HEK293 (cell line): ENCODE results near the gene CACNA1B.

ENCODE experiments used
- CTCF ChIA-PET: fragments of 350-600 bp; formaldehyde crosslinking; extraction: SDS; loops from one replicate; lab custom pipeline; 2021; ENCODE audit warnings: antibody characterized with exemption; lab: Yijun Ruan, JAX
- POLR2A ChIA-PET: fragments of 300-600 bp; formaldehyde crosslinking; extraction: SDS; loops from one replicate; lab custom pipeline; 2020; ENCODE audit warnings: antibody characterized with exemption, inconsistent platforms; lab: Yijun Ruan, JAX
- H3K27ac ChIP-seq: fragments of 200-500 bp; sonication (Bioruptor generic); 2 replicates; pipeline ENCODE4 v1.5.1; 2014; ENCODE audit warnings: low read depth, low read length, control low read depth, inconsistent platforms; ENCODE audit errors: extremely low read depth
- H3K36me3 ChIP-seq, 2 experiments: fragments of 200-500 bp in 1 of 2; sonication (Bioruptor generic) in 1 of 2; 1 replicate in 1 of 2; 2 replicates in 1 of 2; pipeline ENCODE4 v1.5.1; 2014 to 2017; ENCODE audit warnings: inconsistent platforms in 2 of 2, low read length in 2 of 2; ENCODE audit not compliant: control insufficient read depth in 2 of 2, insufficient read depth in 1 of 2
- H3K4me1 ChIP-seq: fragments of 200-500 bp; sonication (Bioruptor generic); 2 replicates; pipeline ENCODE4 v1.5.1; 2014; ENCODE audit warnings: mild to moderate bottlenecking, low read length, inconsistent platforms; ENCODE audit not compliant: control insufficient read depth, insufficient read depth
- H3K4me3 ChIP-seq: 2 replicates; pipeline ENCODE4 v1.5.1; 2011; ENCODE audit warnings: low read depth, mild to moderate bottlenecking, control low read depth, low read length, moderate library complexity
- H3K9me3 ChIP-seq: fragments of 200-500 bp; sonication (Bioruptor generic); 2 replicates; pipeline ENCODE4 v1.5.1; 2014; ENCODE audit warnings: low read depth, low read length, inconsistent platforms; ENCODE audit not compliant: control insufficient read depth, insufficient read depth
- BCL11A ChIP-seq: fragments of 450-650 bp; formaldehyde crosslinking; IDR thresholded peaks from 2 replicates; pipeline ENCODE4 v1.5.1; 2016; ENCODE audit warnings: low read depth, missing biosample characterization, missing genetic modification characterization
- FEZF1 ChIP-seq: fragments of 450-650 bp; formaldehyde crosslinking; IDR thresholded peaks from 2 replicates; pipeline ENCODE4 v1.5.1; 2016; ENCODE audit warnings: missing biosample characterization, missing genetic modification characterization
- GLIS2 ChIP-seq: fragments of 450-650 bp; formaldehyde crosslinking; IDR thresholded peaks from 2 replicates; pipeline ENCODE4 v1.5.1; 2016; ENCODE audit warnings: missing biosample characterization, missing genetic modification characterization
- HOXD13 ChIP-seq: sonication (generic); formaldehyde crosslinking; IDR thresholded peaks from 2 replicates; pipeline ENCODE4 v1.8.0; 2022; ENCODE audit warnings: missing genetic modification reagents, borderline replicate concordance
- RBAK ChIP-seq: fragments of 450-650 bp; formaldehyde crosslinking; IDR thresholded peaks from 2 replicates; pipeline ENCODE4 v1.5.1; 2016; ENCODE audit warnings: missing biosample characterization, missing genetic modification characterization
- REPIN1 ChIP-seq: fragments of 450-650 bp; formaldehyde crosslinking; IDR thresholded peaks from 2 replicates; pipeline ENCODE4 v1.5.1; 2017; ENCODE audit warnings: missing biosample characterization, missing genetic modification characterization, low read depth
- TRIM28 ChIP-seq: IDR thresholded peaks from 2 replicates; pipeline ENCODE4 v1.6.1; 2011; ENCODE audit warnings: low read length, control low read depth, borderline replicate concordance
- ZBTB20 ChIP-seq: fragments of 450-650 bp; formaldehyde crosslinking; IDR thresholded peaks from 2 replicates; pipeline ENCODE4 v1.5.1; 2016; ENCODE audit warnings: missing biosample characterization, missing genetic modification characterization
- ZIC2 ChIP-seq: fragments of 450-650 bp; formaldehyde crosslinking; IDR thresholded peaks from 2 replicates; pipeline ENCODE4 v1.5.1; 2016; ENCODE audit warnings: missing biosample characterization, missing genetic modification characterization
- ZNF114 ChIP-seq: fragments of 450-650 bp; formaldehyde crosslinking; IDR thresholded peaks from 2 replicates; pipeline ENCODE4 v1.5.0; 2017; ENCODE audit warnings: missing biosample characterization, missing genetic modification characterization
- ZNF202 ChIP-seq: fragments of 450-650 bp; formaldehyde crosslinking; IDR thresholded peaks from 2 replicates; pipeline ENCODE4 v1.5.1; 2016; ENCODE audit warnings: missing biosample characterization, missing genetic modification characterization, borderline replicate concordance
- ZNF280D ChIP-seq: fragments of 450-650 bp; formaldehyde crosslinking; IDR thresholded peaks from 2 replicates; pipeline ENCODE4 v1.5.1; 2016; ENCODE audit warnings: missing biosample characterization, missing genetic modification characterization
- ZNF335 ChIP-seq: fragments of 450-650 bp; formaldehyde crosslinking; conservative IDR thresholded peaks from 2 replicates; pipeline ENCODE4 v1.5.1; 2016; ENCODE audit warnings: missing biosample characterization, missing genetic modification characterization
- ZNF341 ChIP-seq: fragments of 450-650 bp; formaldehyde crosslinking; IDR thresholded peaks from 2 replicates; pipeline ENCODE4; 2016; ENCODE audit warnings: low read depth, missing biosample characterization, missing genetic modification characterization
- ZNF362 ChIP-seq: fragments of 450-650 bp; formaldehyde crosslinking; IDR thresholded peaks from 2 replicates; pipeline ENCODE4 v1.5.1; 2016; ENCODE audit warnings: missing biosample characterization, missing genetic modification characterization
- ZNF416 ChIP-seq: fragments of 450-650 bp; formaldehyde crosslinking; IDR thresholded peaks from 2 replicates; pipeline ENCODE4 v1.5.1; 2016; ENCODE audit warnings: missing biosample characterization, missing genetic modification characterization
- ZNF426 ChIP-seq: fragments of 450-650 bp; formaldehyde crosslinking; IDR thresholded peaks from 2 replicates; pipeline ENCODE4 v1.5.1; 2017; ENCODE audit warnings: missing biosample characterization, missing genetic modification characterization, mild to moderate bottlenecking, inconsistent platforms, moderate library complexity
- ZNF473 ChIP-seq: fragments of 450-650 bp; formaldehyde crosslinking; IDR thresholded peaks from 2 replicates; pipeline ENCODE4 v1.5.1; 2017; ENCODE audit warnings: missing biosample characterization, missing genetic modification characterization
- ZNF48 ChIP-seq: fragments of 450-650 bp; formaldehyde crosslinking; IDR thresholded peaks from 2 replicates; pipeline ENCODE4 v1.5.1; 2016; ENCODE audit warnings: missing biosample characterization, missing genetic modification characterization
- ZNF548 ChIP-seq: fragments of 450-650 bp; formaldehyde crosslinking; IDR thresholded peaks from 2 replicates; pipeline ENCODE4 v1.5.1; 2016; ENCODE audit warnings: missing biosample characterization, missing genetic modification characterization
- ZNF624 ChIP-seq: fragments of 450-650 bp; formaldehyde crosslinking; IDR thresholded peaks from 2 replicates; pipeline ENCODE4 v1.5.1; 2017; ENCODE audit warnings: missing biosample characterization, missing genetic modification characterization
- ZNF626 ChIP-seq: fragments of 450-650 bp; sonication (Bioruptor Pico); formaldehyde crosslinking; IDR thresholded peaks from 2 replicates; pipeline ENCODE4 v1.5.1; 2018; ENCODE audit warnings: missing biosample characterization, missing genetic modification characterization, inconsistent platforms
- ZNF776 ChIP-seq: fragments of 450-650 bp; formaldehyde crosslinking; IDR thresholded peaks from 2 replicates; pipeline ENCODE4 v1.5.0; 2017; ENCODE audit warnings: missing biosample characterization, missing genetic modification characterization, borderline replicate concordance

The CACNA1B gene

DNA sequence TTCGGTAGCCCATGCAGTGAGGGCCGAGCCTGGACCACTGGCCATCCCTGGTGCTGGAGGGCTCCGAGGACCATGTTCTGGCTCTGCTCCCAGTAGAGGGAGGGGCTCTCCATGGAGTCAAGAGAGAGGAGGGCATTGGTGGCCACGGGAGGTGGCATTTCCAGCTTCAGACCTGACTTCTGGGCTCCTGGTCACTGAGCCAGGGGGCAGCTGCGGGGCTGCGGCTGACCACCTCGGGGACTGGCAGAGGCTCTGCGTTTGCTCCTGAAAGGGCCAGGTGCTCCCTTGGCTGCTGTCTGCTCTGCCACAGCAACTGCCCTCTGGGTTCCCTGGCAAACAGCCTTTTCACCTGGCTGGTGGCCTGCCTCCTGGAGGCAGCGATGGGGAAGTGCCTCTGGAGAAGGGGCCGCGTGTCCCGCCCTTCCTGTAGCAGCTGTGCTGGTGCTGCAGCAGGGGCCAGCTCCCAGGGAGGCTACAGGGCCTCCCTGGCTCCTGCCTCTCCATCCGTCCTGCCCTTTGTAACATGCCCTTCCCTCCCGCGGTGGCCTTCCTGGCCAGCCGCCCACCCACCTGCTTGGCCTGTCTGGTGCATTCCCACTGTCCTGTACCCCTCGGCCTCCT is 144.6 kb downstream of the CACNA1B start:
- Histone ChIP-seq H3K4me1 (no peaks in the 10 kb centered on the region), H3K9me3 (no peaks in the 10 kb centered on the region), H3K4me3 (no peak overlapping the region), H3K36me3 (no peaks in the 10 kb centered on the region), H3K27ac (no peak overlapping the region)
- ChIA-PET CTCF (interaction anchor here (0.6 to 1.0 kb wide), 4 partner anchors 8 to 106 kb away, joined by 3 read pairs; no protein-coding TSS in a partner anchor), POLR2A (no interaction called here)
- TF ChIP-seq GLIS2 (peak; percentile 23; the same call in 1 of the 2 replicates), ZNF114 (tag by site-specific recombination) (no peak)

DNA sequence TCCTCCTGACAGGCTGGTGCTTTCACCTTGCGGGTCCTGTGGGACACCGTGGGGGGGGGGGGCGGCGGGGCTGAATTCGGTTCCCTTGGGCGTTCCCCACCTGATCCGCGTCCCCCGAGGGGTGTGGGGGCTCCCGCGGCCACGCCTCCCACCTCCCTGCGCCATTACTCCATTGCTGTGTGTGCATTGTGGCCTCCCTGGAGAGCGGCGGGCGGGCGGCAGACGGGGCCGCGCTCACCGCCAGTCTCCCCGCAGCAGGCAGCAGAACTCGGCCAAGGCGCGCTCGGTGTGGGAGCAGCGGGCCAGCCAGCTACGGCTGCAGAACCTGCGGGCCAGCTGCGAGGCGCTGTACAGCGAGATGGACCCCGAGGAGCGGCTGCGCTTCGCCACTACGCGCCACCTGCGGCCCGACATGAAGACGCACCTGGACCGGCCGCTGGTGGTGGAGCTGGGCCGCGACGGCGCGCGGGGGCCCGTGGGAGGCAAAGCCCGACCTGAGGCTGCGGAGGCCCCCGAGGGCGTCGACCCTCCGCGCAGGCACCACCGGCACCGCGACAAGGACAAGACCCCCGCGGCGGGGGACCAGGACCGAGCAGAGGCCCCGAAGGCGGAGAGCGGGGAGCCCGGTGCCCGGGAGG is 145.3 kb downstream of the CACNA1B start:
- ChIA-PET POLR2A (no interaction called here), CTCF (interaction anchor here (0.6 to 1.0 kb wide), 4 partner anchors 9 to 107 kb away, joined by 3 read pairs; no protein-coding TSS in a partner anchor)
- no peak for TF ChIP-seq ZNF776 (tag by site-specific recombination)
- no peak for TF ChIP-seq ZNF341 (tag by site-specific recombination)
- TF ChIP-seq ZNF416 (tag by site-specific recombination), result no peak
- no peak for TF ChIP-seq BCL11A
- no peak for TF ChIP-seq ZNF48 (tag by site-specific recombination)
- TF ChIP-seq TRIM28, result no peak
- TF ChIP-seq ZNF548 (tag by site-specific recombination), result no peak
- no peak for TF ChIP-seq ZIC2 (tag by site-specific recombination)
- Histone ChIP-seq H3K27ac (no peak overlapping the region), H3K4me1 (no peaks in the 10 kb centered on the region), H3K9me3 (no peaks in the 10 kb centered on the region), H3K36me3 (no peaks in the 10 kb centered on the region), H3K4me3 (no peak overlapping the region)

- POLR2A ChIA-PET, result no interaction called here
- TF ChIP-seq ZNF335 (tag by site-specific recombination), result peak; percentile 29; the same call in 1 of the 2 replicates
- no peak for TF ChIP-seq ZNF426 (tag by site-specific recombination)
- 0 out of 2 replicates have a peak, but pooled peaks have one; percentile 15 for TF ChIP-seq ZBTB20 (tag by site-specific recombination)
- TF ChIP-seq, all 188 proteins: peak for 2
- H3K27ac ChIP-seq, result no peak overlapping the region
- no peak overlapping the region for H3K4me3 ChIP-seq
- CTCF ChIA-PET, result no interaction called here
- H3K4me1 ChIP-seq, result no peaks in the 10 kb centered on the region
- H3K36me3 ChIP-seq, result no peaks in the 10 kb centered on the region
- H3K9me3 ChIP-seq, result no peaks in the 10 kb centered on the region
Observed at GRCh38 chr9:138023394-138024124, 146.0 kb downstream of the CACNA1B start.

DNA sequence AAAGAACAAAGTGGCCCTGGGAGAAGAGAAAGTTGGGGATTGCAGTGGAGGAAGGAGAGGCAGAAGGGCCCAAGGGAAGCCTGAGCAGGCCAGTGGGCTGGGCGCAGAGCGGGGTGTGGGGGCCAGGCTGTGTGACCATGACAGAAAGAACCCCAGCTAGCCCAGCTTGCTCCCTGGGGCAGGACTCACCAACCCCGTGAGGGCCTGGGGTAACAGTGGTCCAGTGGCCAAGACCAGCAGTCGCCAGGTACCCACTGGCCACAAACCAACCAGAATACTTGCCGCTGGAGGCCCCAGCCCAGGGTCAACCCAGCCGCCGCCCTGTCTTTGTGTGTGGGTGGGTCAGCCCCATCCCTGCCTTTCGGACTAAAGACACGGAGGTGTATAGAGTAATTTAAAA is 146.5 kb downstream of the CACNA1B start:
- H3K9me3 ChIP-seq, result no peaks in the 10 kb centered on the region
- no peaks in the 10 kb centered on the region for H3K4me1 ChIP-seq
- H3K36me3 ChIP-seq, result no peaks in the 10 kb centered on the region
- H3K27ac ChIP-seq, result no peak overlapping the region
- no peak overlapping the region for H3K4me3 ChIP-seq
- ChIA-PET CTCF (no interaction called here), POLR2A (no interaction called here)
- TF ChIP-seq ZNF473 (no peak), HOXD13 (no peak), ZNF280D (no peak), REPIN1 (tag by site-specific recombination) (no peak), FEZF1 (tag by site-specific recombination) (no peak), ZNF362 (tag by site-specific recombination) (no peak), ZNF202 (tag by site-specific recombination) (no peak), ZNF624 (tag by site-specific recombination) (no peak), ZNF626 (tag by site-specific recombination) (no peak), RBAK (tag by site-specific recombination) (no peak)
